PFSK-1 (cell line): Measurements from ENCODE around the gene DENND4B. TPM values are rescaled to one million over a fixed set of nuclear protein-coding genes. Genes with fewer than 3 reads are reported as not detected.

Source experiments
- FOXP2 ChIP-seq: optimal IDR thresholded peaks from 2 replicates; pipeline ENCODE3; 2011; ENCODE audit warnings: borderline replicate concordance, control low read depth, inconsistent platforms; ENCODE audit not compliant: insufficient read depth; ENCODE audit errors: extremely low read length, extremely low read depth
- POLR2AphosphoS5 ChIP-seq: IDR thresholded peaks from 2 replicates; pipeline ENCODE4 v1.6.1; 2012; ENCODE audit warnings: low read depth, mild to moderate bottlenecking, control low read depth, low read length, moderate library complexity
- SIN3A ChIP-seq: IDR thresholded peaks from 2 replicates; pipeline ENCODE4 v1.6.1; 2012; ENCODE audit warnings: mild to moderate bottlenecking, low read length, moderate library complexity, borderline replicate concordance; ENCODE audit not compliant: insufficient read depth
- TAF1 ChIP-seq: IDR thresholded peaks from 2 replicates; pipeline ENCODE4 v1.6.1; 2012; ENCODE audit warnings: low read length, control low read depth, borderline replicate concordance; ENCODE audit not compliant: insufficient read depth
- polyA plus RNA-seq: library from polyadenylated mRNA; unstranded; fragments of >200 nt; gene quantifications from one replicate; pipeline ENCODE4 v1.2.1, GENCODE V29; 2012; ENCODE audit warnings: low read depth, missing spikeins; ENCODE audit not compliant: insufficient read length
- TF ChIP-seq, protein P1 (sequence below), 2 experiments: IDR thresholded peaks; 2 replicates each; pipeline versions ENCODE4 v1.6.1 to v1.8.0; 2011 to 2012; ENCODE audit warnings: low read depth in 2 of 2, low read length in 2 of 2, control low read depth in 1 of 2, inconsistent platforms in 1 of 2, mild to moderate bottlenecking in 1 of 2, moderate library complexity in 1 of 2; ENCODE audit not compliant: insufficient read depth in 1 of 2

Gene DENND4B, protein sequence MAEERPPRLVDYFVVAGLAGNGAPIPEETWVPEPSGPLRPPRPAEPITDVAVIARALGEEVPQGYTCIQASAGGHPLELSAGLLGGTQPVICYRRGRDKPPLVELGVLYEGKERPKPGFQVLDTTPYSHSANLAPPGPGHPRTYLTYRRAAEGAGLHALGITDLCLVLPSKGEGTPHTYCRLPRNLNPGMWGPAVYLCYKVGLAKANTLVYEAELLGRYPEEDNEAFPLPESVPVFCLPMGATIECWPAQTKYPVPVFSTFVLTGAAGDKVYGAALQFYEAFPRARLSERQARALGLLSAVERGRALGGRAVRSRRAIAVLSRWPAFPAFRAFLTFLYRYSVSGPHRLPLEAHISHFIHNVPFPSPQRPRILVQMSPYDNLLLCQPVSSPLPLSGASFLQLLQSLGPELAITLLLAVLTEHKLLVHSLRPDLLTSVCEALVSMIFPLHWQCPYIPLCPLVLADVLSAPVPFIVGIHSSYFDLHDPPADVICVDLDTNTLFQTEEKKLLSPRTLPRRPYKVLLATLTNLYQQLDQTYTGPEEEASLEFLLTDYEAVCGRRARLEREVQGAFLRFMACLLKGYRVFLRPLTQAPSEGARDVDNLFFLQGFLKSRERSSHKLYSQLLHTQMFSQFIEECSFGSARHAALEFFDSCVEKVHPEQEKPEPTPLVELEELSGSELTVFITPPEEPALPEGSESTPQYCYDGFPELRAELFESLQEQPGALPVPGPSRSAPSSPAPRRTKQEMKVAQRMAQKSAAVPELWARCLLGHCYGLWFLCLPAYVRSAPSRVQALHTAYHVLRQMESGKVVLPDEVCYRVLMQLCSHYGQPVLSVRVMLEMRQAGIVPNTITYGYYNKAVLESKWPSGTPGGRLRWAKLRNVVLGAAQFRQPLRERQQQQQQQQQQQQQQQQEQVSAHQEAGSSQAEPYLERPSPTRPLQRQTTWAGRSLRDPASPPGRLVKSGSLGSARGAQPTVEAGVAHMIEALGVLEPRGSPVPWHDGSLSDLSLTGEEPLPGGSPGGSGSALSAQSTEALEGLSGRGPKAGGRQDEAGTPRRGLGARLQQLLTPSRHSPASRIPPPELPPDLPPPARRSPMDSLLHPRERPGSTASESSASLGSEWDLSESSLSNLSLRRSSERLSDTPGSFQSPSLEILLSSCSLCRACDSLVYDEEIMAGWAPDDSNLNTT (N-terminal part only)
- polyA plus RNA-seq = 112 TPM

DNA sequence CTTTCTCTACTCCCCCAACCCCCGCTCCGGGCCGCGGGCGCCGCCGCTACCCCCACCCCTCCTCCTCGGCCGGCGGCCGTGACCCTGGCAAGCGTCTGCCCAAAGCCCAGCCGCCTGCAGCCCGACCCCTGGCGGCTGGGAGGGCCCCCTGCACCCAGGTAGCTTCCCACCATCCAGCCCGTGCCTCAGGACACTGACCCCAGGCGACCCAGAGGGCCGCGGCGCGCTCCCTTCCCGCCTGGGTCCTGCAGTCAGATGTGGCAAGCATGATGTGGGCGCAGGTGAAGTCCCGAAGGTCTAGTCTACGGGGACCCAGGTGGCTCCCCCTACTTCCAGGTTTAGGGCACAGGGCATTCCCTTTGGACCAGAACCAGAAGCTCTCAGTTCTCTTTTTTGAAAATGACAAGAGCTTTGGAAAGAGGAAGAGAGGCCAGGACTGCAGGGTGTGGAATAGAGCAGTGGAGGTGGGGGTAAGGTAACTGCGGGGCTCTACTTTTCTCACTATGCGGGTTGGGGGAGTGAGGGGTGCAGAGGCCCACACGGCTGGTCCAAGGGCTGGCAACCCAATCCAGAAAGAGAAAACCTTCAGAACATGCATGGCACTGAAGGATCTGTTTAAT is at the start of gene DENND4B:
TSS of gene DENND4B (minus strand) at position 97 of the 620 bp plus-strand sequence. CDS start 2,344 bp downstream, outside the sequence.
- TF ChIP-seq FOXP2 = peak; percentile 70
- TF ChIP-seq, protein P1, sequence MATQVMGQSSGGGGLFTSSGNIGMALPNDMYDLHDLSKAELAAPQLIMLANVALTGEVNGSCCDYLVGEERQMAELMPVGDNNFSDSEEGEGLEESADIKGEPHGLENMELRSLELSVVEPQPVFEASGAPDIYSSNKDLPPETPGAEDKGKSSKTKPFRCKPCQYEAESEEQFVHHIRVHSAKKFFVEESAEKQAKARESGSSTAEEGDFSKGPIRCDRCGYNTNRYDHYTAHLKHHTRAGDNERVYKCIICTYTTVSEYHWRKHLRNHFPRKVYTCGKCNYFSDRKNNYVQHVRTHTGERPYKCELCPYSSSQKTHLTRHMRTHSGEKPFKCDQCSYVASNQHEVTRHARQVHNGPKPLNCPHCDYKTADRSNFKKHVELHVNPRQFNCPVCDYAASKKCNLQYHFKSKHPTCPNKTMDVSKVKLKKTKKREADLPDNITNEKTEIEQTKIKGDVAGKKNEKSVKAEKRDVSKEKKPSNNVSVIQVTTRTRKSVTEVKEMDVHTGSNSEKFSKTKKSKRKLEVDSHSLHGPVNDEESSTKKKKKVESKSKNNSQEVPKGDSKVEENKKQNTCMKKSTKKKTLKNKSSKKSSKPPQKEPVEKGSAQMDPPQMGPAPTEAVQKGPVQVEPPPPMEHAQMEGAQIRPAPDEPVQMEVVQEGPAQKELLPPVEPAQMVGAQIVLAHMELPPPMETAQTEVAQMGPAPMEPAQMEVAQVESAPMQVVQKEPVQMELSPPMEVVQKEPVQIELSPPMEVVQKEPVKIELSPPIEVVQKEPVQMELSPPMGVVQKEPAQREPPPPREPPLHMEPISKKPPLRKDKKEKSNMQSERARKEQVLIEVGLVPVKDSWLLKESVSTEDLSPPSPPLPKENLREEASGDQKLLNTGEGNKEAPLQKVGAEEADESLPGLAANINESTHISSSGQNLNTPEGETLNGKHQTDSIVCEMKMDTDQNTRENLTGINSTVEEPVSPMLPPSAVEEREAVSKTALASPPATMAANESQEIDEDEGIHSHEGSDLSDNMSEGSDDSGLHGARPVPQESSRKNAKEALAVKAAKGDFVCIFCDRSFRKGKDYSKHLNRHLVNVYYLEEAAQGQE (IDR thresholded peaks at IDR 0.05; ENCODE audit: insufficient read depth in 1 of 2, low read depth in 2 of 2, low read length in 2 of 2) = peak; percentile 23 to 40; a peak in 1 of 4 replicates
- no peak; the same call in 1 of the 2 replicates for TF ChIP-seq POLR2AphosphoS5
- peak; percentile 88; the same call in 1 of the 2 replicates for TF ChIP-seq SIN3A
- peak; percentile 88 for TF ChIP-seq TAF1

DNA sequence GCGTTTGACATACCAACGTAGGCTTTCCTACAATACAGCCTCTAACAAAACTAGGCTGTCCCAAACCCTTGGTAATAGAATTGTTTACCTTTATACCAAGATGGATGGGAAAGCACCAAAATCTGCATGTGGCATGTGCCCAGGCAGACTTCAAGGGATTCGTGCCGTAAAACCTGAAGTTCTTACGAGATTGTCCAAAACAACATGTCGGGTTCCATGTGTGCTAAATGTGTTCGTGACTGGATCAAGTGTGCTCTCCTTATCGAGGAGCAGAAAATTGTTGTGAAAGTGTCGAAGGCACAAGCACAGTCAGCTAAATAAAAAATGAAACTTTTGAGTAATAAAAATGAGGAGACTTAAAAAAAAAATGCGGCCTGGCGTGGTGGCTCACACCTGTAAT is 49.1 kb upstream of the DENND4B start:
- no peak for TF ChIP-seq TAF1
- no peak for TF ChIP-seq FOXP2
- no peak for TF ChIP-seq SIN3A
- TF ChIP-seq, protein P1 (IDR thresholded peaks at IDR 0.05; ENCODE audit: insufficient read depth in 1 of 2, low read depth in 2 of 2, low read length in 2 of 2) = no peak
- TF ChIP-seq POLR2AphosphoS5 = no peak

DNA sequence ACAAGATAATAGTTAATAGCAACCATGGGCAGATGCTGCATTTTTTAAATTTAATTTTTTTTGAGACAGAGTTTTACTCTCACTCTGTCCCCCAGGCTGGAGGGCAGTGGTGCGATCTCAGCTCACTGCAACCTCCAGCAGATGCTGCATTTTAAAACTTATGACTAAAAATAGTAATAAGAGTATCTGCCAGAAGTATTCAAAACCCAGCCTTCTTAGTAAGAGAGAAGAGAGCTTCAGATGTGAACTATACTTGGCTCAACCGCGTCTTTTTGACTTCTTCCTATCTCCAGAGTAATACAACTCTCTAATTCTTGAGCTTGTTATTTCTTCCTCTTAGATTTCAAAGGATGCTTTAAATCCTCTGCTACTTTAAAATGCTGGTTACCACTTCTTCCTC is 48.7 kb upstream of the DENND4B start:
- TF ChIP-seq TAF1 = no peak
- no peak for TF ChIP-seq FOXP2
- TF ChIP-seq, protein P1 (IDR thresholded peaks at IDR 0.05; ENCODE audit: insufficient read depth in 1 of 2, low read depth in 2 of 2, low read length in 2 of 2) = no peak
- no peak for TF ChIP-seq POLR2AphosphoS5
- no peak for TF ChIP-seq SIN3A

DNA sequence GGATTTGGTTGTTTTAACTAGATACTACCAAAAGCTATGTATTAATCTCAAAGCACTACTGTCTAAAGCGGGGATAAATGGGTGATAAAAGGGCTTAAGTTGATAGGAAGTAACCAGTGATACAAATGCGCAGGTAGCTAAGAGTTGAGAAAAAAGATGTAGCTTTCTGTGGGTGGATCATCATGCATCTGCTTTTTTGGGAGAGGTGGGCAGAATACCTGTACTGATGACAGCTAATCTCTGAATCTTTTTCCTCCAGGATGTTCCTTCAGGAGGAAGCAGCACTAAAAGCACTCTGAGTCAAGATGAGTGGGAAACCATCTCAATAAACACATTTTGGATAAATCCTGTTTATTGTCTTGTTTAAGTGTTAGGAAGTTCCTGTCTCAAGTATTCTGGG is 45.3 kb upstream of the DENND4B start:
- TF ChIP-seq POLR2AphosphoS5 (no peak; the same call in 1 of the 2 replicates), TAF1 (no peak), FOXP2 (no peak), SIN3A (no peak)
- TF ChIP-seq, protein P1 (IDR thresholded peaks at IDR 0.05; ENCODE audit: insufficient read depth in 1 of 2, low read depth in 2 of 2, low read length in 2 of 2) = no peak
